NCI-H2196 (cell line): Measurements from ENCODE around the gene GPR101.
"Not testable (repeated sequence)": the region's sequence is repeated elsewhere in the genome, so short reads cannot be mapped to it uniquely, and the experiment has no call there.

Experiments used
- DNase-seq: peaks from one replicate; lab custom pipeline; 2025; ENCODE audit not compliant: unreplicated experiment; lab: John Stamatoyannopoulos, UW

The GPR101 gene

DNA sequence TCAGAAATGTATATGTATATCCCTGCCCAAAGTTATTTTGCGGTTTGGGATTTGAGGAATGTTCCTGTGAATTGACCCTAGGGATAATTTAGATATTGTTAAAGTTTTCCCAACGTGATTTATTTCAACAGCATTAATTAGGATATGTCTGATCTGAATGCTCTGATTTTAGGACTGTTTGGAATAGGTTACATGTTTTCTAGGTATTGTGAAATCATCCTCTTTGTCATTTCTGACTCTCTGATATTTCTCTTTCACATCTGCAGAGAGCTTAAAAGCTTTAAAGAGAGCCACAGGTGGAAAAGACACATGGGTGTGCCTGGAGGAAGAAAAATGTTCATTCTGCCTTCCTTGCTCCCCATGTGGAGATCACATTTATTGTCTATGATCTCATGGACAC, 5.1 kb downstream of the GPR101 start:
- DNase-seq: no peak

DNA sequence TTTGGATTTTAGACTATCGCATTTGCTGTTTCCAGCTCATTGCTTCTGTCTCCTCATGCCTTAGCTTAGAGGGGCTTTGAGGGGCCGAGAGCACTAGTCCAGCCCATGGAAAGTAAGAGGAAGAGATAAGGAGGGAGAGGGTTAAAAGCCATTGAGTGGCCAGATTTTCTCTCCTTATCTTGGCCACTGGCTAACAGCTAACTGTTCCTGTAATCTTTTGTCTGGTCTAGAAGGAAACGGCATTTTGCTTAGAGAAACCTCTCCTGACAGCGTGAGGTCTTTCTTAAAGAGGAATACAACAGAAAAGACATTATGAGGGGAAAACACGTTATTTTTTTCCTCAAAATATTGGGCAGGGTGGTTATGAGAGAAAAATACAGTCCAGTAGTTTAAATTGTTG, 7.9 kb downstream of the GPR101 start:
- DNase-seq: no peak

DNA sequence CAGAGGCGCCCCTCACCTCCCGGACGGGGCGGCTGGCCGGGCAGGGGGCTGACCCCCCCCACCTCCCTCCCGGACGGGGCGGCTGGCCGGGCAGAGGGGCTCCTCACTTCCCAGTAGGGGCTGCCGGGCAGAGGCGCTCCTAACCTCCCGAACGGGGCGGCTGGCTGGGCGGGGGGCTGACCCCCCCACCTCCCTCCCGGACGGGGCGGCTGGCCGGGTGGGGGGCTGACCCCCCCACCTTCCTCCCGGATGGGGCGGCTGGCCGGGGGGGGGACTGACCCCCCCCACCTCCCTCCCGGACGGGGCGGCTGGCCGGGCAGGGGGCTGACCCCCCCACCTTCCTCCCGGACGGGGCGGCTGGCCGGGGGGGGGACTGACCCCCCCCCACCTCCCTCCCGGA, 33.6 kb downstream of the GPR101 start:
- DNase-seq: not testable (repeated sequence)

DNA sequence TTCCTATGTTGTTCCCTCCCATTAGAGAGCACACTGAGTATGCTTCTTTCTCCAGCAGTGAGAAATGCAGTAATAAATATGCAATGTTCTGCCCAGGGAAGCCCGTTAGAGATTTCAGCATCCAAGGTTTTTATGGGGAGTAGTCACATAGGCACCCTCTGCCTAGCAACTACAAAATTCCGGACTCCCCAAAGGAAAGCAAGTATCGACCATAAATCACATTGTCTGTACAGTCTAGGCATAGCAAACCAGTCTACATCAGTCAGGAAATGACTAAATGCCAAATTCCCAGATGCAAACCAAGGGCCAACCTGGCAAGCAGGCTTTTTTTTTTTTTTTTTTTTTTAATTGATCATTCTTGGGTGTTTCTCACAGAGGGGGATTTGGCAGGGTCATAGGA, 34.8 kb downstream of the GPR101 start:
- no peak for DNase-seq
